Measurements from ENCODE around the gene ST7.
"Not testable (repeated sequence)": the region's sequence is repeated elsewhere in the genome, so short reads cannot be mapped to it uniquely, and the experiment has no call there.

Gene ST7

DNA sequence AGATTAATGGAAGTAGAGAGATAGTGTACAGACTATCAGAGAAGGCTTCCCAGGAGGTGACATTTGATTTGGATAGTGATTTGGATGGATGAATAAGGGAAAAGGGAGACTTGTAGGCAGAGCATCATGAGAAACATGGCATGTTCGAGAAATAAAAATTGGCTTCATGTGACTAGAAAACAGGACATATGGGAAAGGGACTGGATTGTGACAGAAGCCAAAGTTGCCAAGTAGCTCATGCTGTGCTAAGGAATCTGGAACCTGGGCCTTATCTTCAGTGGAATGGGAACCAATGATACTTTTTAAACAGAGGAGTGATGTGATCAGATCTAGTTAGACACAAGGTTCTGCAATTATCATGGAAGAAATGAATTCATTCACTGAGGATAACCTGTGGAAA, 168.7 kb downstream of the ST7 start:
- H3K27me3 ChIP-seq (ENCODE audit: insufficient read depth, low read length); H3K27ac ChIP-seq (ENCODE audit: low read depth, low read length); H3K4me3 ChIP-seq (ENCODE audit: low read length); H3K36me3 ChIP-seq (ENCODE audit: insufficient read depth, low read length); H3K9me3 ChIP-seq (ENCODE audit: insufficient read depth, low read depth, low read length); H3K9ac ChIP-seq (ENCODE audit: low read depth, low read length): not testable (repeated sequence)
- H3K4me1 ChIP-seq (ENCODE audit: insufficient read depth, low read length): peaks cover 27% of the 10 kb centered on the region
- 100% methylated on average over 1 of the region's 1 CpG for WGBS

DNA sequence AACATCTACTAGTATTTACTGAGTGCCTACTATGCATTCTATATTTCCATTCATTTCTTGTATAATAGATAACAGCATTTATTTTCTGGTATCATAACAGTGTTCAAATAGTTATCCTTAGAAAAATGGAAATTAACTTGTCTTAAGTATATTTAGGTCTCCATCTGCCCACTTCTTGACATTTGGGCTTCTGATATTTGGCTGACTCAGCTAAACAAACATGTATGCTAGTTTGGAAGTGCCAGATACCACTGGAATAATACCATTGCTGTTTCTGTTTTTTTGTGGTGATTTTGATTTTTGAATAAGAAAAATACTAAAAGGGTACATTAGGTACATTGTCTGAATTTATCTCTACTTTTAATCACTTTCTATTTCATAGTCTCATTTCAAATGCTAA, 169.2 kb downstream of the ST7 start:
- Histone ChIP-seq H3K9me3 (ENCODE audit: insufficient read depth, low read depth, low read length) (no peaks in the 10 kb centered on the region), H3K27ac (ENCODE audit: low read depth, low read length) (no peak overlapping the region), H3K27me3 (ENCODE audit: insufficient read depth, low read length) (no peaks in the 10 kb centered on the region), H3K4me1 (ENCODE audit: insufficient read depth, low read length) (peaks cover 32% of the 10 kb centered on the region), H3K4me3 (ENCODE audit: low read length) (no peak overlapping the region), H3K9ac (ENCODE audit: low read depth, low read length) (no peak overlapping the region), H3K36me3 (ENCODE audit: insufficient read depth, low read length) (no peaks in the 10 kb centered on the region)

DNA sequence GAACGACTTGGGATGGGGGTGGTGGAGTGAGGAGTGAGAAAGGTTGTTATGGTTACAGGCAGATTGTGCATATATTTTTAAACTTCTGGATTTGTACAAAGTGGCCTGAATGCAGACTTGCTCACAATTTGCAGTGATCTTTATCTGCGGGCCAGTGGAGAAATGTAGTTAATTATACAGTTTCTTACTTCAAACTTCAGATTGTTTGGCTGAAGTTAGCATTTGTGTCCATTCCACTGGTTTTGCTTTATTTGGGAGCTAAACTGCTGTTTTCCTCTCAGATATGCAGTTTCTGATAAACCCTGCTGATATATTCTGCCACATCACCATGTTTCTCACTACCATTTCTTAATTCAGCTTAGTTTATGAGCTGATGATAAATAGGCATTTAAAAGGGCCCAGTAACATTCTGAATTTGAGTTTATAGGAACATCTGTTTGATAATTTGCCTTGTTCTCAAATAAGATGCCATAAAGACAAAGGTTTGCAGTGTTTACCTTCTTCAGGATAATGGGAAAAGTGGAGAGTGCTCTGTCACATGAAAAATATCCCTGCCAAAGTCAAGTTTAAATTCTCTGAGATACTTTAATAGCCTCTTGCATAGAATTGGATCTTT, 170.1 kb downstream of the ST7 start:
- Histone ChIP-seq H3K9ac (ENCODE audit: low read depth, low read length) (no peak overlapping the region), H3K9me3 (ENCODE audit: insufficient read depth, low read depth, low read length) (no peaks in the 10 kb centered on the region), H3K27ac (ENCODE audit: low read depth, low read length) (no peak overlapping the region), H3K36me3 (ENCODE audit: insufficient read depth, low read length) (no peaks in the 10 kb centered on the region), H3K27me3 (ENCODE audit: insufficient read depth, low read length) (no peaks in the 10 kb centered on the region), H3K4me1 (ENCODE audit: insufficient read depth, low read length) (peaks cover 30% of the 10 kb centered on the region), H3K4me3 (ENCODE audit: low read length) (no peak overlapping the region)
- WGBS: 77% methylated on average over 1 of the region's 2 CpGs

DNA sequence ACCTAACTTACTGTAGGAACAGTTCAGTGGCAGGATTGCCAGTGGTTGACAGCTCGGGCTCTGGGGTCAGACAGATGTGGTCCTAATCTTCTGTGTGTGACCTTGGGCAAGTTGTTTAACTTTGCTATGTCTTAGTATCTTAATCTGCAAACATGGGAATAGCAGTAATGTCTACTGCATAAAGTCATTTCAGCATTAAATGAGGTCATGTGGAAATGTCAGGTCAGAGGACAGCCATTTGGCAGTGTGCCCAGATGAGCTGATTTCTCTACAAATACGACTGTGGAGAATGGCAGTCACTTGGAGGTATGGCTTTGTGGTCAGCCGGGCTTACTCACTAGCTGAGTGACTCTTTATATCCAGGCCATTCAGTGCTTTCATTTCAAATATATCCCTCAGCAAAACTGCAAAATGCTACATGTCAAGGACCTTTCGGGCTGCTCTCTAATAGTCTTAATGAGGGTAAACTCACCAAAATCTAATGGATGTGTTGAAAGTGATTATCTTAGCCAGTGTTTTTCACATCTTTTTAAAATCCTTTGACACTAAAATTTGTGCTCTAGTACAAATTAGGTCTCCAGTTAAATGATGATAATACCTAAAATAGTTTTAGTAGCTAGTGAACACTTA, 171.4 kb downstream of the ST7 start:
- no peak overlapping the region for H3K9ac ChIP-seq (ENCODE audit: low read depth, low read length)
- H3K36me3 ChIP-seq (ENCODE audit: insufficient read depth, low read length): no peaks in the 10 kb centered on the region
- no peak overlapping the region for H3K27ac ChIP-seq (ENCODE audit: low read depth, low read length)
- no peaks in the 10 kb centered on the region for H3K27me3 ChIP-seq (ENCODE audit: insufficient read depth, low read length)
- peaks cover 21% of the 10 kb centered on the region for H3K4me1 ChIP-seq (ENCODE audit: insufficient read depth, low read length)
- no peaks in the 10 kb centered on the region for H3K9me3 ChIP-seq (ENCODE audit: insufficient read depth, low read depth, low read length)
- H3K4me3 ChIP-seq (ENCODE audit: low read length): no peak overlapping the region
- WGBS: 92% methylated on average over 4 of the region's 4 CpGs

DNA sequence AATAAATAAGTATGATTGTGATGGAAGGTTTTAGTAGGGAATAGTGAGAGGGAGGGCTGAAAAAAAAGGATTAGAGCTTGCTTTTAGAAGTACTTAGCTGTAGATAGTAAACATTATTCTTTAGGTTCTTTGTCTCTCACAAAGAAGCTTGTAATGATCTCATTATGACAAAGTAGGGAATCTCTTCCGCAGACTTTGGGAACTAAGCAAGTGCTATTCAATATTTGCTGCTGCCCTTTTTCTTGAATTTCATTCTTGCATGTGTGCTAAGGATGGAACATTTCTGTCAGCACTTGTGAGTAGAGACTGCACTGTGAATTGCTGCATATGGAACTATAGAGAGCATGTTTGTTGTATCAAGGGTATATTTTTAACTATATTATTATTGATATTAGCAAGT, 173.4 kb downstream of the ST7 start:
- Histone ChIP-seq H3K4me1 (ENCODE audit: insufficient read depth, low read length) (peaks cover 21% of the 10 kb centered on the region), H3K9me3 (ENCODE audit: insufficient read depth, low read depth, low read length) (no peaks in the 10 kb centered on the region), H3K4me3 (ENCODE audit: low read length) (no peak overlapping the region), H3K9ac (ENCODE audit: low read depth, low read length) (no peak overlapping the region), H3K36me3 (ENCODE audit: insufficient read depth, low read length) (no peaks in the 10 kb centered on the region), H3K27me3 (ENCODE audit: insufficient read depth, low read length) (no peaks in the 10 kb centered on the region), H3K27ac (ENCODE audit: low read depth, low read length) (no peak overlapping the region; the same call in 1 of the 2 replicates)
- WGBS: 79% methylated on average over 1 of the region's 1 CpG

DNA sequence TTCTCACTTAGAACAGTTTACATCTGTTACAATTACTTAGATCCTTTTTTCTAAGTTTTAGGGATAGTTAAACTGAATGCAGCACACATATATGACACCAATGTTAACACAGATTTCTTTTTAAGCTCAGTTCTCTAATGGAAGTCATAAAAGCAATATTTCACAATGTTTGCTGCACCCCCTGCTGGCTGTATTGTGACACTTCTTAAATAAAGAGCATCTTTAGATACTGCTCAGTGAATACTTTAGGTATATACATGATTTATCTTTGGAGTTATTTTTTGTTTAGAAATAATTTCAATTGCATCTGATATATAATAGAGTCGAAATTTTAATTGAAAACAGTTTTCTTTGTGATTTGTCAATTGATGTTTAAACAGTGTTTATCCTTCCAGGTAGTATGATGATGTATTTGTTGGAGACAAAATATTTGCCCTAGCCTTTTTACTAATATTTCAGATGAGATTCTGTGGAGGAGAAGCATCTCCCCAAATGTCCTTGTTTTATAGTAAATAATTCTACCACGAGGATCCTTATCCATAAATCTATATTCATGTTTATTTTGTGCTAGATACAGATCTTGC, 174.4 kb downstream of the ST7 start:
- Histone ChIP-seq H3K4me3 (ENCODE audit: low read length) (no peak overlapping the region), H3K36me3 (ENCODE audit: insufficient read depth, low read length) (no peaks in the 10 kb centered on the region), H3K9ac (ENCODE audit: low read depth, low read length) (no peak overlapping the region), H3K9me3 (ENCODE audit: insufficient read depth, low read depth, low read length) (no peaks in the 10 kb centered on the region), H3K4me1 (ENCODE audit: insufficient read depth, low read length) (peaks cover 21% of the 10 kb centered on the region), H3K27ac (ENCODE audit: low read depth, low read length) (no peak overlapping the region), H3K27me3 (ENCODE audit: insufficient read depth, low read length) (no peaks in the 10 kb centered on the region)
- 25% methylated on average over 1 of the region's 2 CpGs for WGBS

DNA sequence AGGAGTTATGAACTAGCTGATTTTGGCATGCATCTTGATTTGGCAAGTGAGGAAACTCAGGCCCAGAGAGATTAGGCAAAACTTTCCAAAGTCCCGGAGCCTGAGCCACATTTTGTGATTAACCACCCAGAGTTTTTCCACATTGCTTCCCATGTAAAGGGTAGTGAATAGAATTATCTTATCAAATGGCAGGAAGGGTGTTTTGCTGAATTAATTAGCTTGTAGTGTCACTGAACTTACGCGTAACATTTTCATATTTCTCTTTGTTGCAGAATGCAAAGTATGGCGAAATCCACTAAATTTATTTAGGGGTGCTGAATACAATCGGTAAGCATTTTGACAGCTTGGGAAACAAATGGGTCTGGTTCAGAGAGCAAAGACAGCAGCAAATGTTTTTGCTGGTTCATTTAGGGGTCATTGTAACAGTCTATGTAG, 176.2 kb downstream of the ST7 start:
- Histone ChIP-seq H3K4me3 (ENCODE audit: low read length) (no peak overlapping the region), H3K9me3 (ENCODE audit: insufficient read depth, low read depth, low read length) (no peaks in the 10 kb centered on the region), H3K36me3 (ENCODE audit: insufficient read depth, low read length) (no peaks in the 10 kb centered on the region), H3K4me1 (ENCODE audit: insufficient read depth, low read length) (peaks cover 21% of the 10 kb centered on the region), H3K27me3 (ENCODE audit: insufficient read depth, low read length) (no peaks in the 10 kb centered on the region), H3K27ac (ENCODE audit: low read depth, low read length) (no peak overlapping the region), H3K9ac (ENCODE audit: low read depth, low read length) (no peak overlapping the region)
- WGBS: 98% methylated on average over 5 of the region's 5 CpGs

DNA sequence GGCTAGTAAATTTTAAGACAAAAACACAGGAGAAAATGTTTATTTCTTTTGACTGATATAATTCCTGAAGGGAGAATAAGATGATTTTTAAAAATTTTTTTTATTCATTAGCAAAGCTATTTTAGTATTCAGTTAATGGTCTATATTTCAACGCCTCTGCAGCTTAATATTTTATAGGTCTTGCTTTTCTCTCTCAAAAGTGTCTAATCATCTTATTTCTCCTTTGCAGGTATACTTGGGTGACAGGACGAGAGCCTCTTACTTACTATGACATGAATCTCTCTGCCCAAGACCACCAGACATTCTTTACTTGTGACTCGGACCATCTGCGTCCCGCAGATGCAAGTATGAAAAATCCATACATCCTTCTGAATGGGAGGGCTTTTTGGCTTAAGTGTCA, 177.0 kb downstream of the ST7 start:
- Histone ChIP-seq H3K4me1 (ENCODE audit: insufficient read depth, low read length) (peaks cover 21% of the 10 kb centered on the region), H3K27ac (ENCODE audit: low read depth, low read length) (no peak overlapping the region), H3K9ac (ENCODE audit: low read depth, low read length) (no peak overlapping the region), H3K9me3 (ENCODE audit: insufficient read depth, low read depth, low read length) (no peaks in the 10 kb centered on the region), H3K27me3 (ENCODE audit: insufficient read depth, low read length) (no peaks in the 10 kb centered on the region), H3K36me3 (ENCODE audit: insufficient read depth, low read length) (no peaks in the 10 kb centered on the region), H3K4me3 (ENCODE audit: low read length) (no peak overlapping the region)
- WGBS: 97% methylated on average over 5 of the region's 5 CpGs

DNA sequence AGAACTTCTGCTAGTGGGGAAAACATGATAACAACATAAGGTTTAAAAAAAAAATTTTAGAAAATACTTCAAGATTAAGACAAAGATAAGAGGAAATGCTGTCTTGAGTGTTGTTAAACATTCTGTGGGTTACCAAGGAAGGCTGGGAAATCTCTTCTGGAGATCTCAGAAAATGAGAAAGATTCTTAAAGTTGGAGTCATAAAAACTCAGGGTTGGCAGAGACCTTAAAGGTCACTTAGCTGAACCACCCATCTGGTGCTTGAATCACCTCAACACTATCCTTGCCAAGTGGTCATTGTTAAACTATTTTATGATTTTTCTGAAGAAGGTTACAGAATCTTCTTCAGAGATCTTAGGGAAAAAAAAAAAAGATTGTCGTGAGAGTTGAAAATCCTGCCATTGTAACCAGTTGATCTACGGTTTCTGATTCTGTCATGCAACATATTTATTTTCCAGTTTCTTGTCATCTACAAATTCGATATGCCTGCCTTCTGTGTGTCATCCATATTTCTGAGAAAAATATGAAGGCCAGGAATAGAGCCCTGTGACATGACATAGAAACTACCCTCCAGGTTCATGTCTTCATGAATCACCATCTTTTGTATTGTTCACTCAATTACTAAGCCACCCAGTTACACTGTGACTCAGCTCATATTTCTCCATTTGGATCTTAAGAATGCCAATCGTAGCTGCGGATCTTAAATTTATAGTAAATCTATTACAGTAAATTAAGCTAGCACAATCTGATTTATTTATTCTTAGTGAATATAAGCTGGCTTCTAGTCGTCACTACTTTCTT, 179.2 kb downstream of the ST7 start:
- H3K4me3 ChIP-seq (ENCODE audit: low read length): no peak overlapping the region
- H3K9me3 ChIP-seq (ENCODE audit: insufficient read depth, low read depth, low read length): no peaks in the 10 kb centered on the region
- no peaks in the 10 kb centered on the region for H3K27me3 ChIP-seq (ENCODE audit: insufficient read depth, low read length)
- H3K27ac ChIP-seq (ENCODE audit: low read depth, low read length): no peak overlapping the region
- H3K36me3 ChIP-seq (ENCODE audit: insufficient read depth, low read length): no peaks in the 10 kb centered on the region
- 97% methylated on average over 3 of the region's 6 CpGs for WGBS
- no peak overlapping the region for H3K9ac ChIP-seq (ENCODE audit: low read depth, low read length)
- H3K4me1 ChIP-seq (ENCODE audit: insufficient read depth, low read length): peaks cover 12% of the 10 kb centered on the region

DNA sequence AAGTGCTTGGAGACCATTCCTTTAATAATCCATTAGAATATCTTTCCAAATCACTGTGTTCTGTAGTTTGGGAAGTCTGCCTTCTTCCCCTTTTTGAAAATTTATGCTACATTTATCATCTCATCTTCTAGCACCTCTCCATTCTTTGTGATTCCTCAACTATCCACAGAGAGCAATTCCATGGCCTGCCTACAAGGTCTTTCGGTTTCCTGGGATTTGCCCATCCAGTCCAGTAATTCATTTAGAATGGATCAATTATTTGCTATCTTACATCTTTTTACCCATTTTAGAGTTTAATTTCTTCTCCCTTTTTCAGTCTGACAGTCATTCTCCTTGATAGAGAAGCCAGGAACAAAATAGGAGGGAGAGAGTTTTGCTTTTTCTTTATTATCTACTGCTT, 179.8 kb downstream of the ST7 start:
- Histone ChIP-seq H3K4me3 (ENCODE audit: low read length) (no peak overlapping the region), H3K27me3 (ENCODE audit: insufficient read depth, low read length) (no peaks in the 10 kb centered on the region), H3K9me3 (ENCODE audit: insufficient read depth, low read depth, low read length) (no peaks in the 10 kb centered on the region), H3K36me3 (ENCODE audit: insufficient read depth, low read length) (no peaks in the 10 kb centered on the region), H3K27ac (ENCODE audit: low read depth, low read length) (no peak overlapping the region), H3K9ac (ENCODE audit: low read depth, low read length) (no peak overlapping the region), H3K4me1 (ENCODE audit: insufficient read depth, low read length) (peaks cover 18% of the 10 kb centered on the region)
- WGBS: 92% methylated on average over 1 of the region's 1 CpG

DNA sequence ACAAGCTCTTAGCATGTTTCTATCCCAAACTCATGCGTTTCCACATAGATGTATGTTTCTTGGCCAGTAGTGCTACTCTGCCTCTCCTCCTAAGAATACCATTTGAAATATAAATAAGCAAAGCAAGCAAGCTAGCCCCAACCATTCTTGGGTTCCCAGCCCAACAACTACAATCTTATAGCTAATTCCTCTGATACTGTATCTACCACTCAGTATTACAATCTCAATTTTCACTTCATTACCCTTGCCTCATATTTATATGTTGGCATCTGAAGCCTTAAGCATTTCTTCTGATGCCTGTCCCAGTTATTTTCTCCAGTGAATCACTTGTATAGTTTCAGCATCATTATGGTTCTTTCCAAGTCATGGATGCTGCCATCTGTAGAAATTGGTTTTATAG, 181.1 kb downstream of the ST7 start:
- Histone ChIP-seq H3K4me1 (ENCODE audit: insufficient read depth, low read length) (peaks cover 30% of the 10 kb centered on the region), H3K27me3 (ENCODE audit: insufficient read depth, low read length) (no peaks in the 10 kb centered on the region)
- 96% methylated on average over 1 of the region's 1 CpG for WGBS

More for the DNA sequence above, 181.1 kb downstream of the ST7 start:
- Histone ChIP-seq H3K27ac (ENCODE audit: low read depth, low read length) (no peak overlapping the region), H3K9ac (ENCODE audit: low read depth, low read length) (no peak overlapping the region), H3K9me3 (ENCODE audit: insufficient read depth, low read depth, low read length) (no peaks in the 10 kb centered on the region), H3K4me3 (ENCODE audit: low read length) (no peak overlapping the region), H3K36me3 (ENCODE audit: insufficient read depth, low read length) (no peaks in the 10 kb centered on the region)
